KG1 (cell line): ENCODE results near the gene HHIPL1.
"Not testable (repeated sequence)": the region's sequence is repeated elsewhere in the genome, so short reads cannot be mapped to it uniquely, and the experiment has no call there.

Experiments used
- DNase-seq: peaks from one replicate; lab custom pipeline; 2025; lab: John Stamatoyannopoulos, UW

Gene HHIPL1

DNA sequence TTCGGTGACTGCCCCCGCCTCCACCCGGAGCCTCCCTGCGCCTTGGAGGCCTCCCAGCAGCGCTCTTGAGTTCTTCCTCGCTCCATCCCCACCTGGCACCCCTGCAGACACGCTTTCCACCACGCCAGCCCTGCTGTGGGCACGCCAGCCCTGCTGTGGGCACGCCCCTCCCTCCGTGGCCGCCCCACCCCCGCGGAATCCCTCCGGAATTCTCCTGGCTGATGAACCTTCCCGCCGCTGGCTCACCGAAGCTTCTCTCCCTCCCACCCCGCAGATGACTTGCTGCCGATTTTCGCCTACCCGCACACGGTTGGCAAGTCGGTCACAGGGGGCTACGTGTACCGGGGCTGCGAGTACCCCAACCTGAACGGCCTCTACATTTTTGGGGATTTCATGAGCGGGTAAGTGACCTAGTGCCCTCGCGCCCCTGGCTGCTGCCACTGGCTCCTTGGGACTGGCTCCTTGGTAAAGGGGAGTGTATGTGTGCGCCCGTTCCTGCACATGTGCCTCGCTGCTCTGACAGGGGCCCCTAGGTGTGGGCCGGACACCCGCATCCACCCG is 15.2 kb downstream of the HHIPL1 start:
- no peak for DNase-seq

DNA sequence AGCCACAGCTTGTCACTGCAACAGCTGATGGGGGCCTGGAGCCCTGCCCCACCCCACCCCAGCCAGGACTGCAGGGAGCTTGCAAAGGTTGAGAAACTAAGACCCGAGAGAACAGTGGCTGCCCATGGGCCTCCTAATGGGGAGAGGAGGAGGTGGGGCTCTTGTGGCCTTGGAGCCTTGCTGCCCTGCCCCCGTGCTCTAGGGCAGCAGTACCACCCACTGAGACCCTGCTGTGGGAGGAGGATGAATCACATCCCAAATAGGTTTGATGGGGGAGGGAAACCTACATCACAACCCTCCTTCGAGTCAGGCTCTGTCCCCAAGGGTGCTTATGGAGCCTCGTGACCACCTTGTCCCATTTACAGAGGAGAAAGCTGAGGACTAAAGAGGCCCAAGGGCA is 15.9 kb downstream of the HHIPL1 start:
- no peak for DNase-seq

DNA sequence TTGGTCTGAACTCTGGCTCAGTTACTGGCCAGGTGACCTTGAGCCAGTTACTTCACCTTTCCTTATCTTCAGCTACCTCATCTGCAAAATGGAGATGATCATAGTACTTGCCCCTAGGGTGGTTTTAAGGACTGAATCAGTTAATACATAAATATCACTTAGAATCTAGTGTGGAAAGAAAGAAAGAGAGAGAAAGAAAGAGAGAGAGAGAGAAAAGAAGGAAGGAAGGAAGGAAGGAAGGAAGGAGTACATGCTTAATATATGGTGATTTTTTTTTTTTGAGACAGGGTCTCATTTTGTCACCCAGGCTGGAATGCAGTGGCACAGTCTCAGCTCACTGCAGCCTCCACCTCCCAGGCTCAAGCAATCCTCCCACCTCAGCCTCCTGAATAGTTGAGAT is 16.3 kb downstream of the HHIPL1 start:
- DNase-seq, result not testable (repeated sequence)

DNA sequence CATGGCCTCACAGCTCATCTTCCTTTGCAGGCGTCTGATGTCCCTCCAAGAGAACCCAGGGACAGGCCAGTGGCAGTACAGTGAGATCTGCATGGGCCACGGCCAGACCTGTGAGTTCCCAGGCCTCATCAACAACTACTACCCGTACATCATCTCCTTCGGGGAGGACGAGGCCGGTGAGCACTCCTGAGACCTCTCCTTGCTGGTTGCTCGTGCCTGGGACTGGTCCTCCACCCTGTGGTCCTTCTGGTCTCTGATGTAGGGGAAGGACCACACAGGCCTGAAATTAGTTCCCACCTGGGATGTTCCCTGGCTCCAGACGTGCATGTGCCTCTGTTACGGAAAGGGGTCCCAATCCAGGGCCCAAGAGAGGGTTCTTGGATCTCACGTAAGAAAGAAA is 17.9 kb downstream of the HHIPL1 start:
- DNase-seq, result no peak

DNA sequence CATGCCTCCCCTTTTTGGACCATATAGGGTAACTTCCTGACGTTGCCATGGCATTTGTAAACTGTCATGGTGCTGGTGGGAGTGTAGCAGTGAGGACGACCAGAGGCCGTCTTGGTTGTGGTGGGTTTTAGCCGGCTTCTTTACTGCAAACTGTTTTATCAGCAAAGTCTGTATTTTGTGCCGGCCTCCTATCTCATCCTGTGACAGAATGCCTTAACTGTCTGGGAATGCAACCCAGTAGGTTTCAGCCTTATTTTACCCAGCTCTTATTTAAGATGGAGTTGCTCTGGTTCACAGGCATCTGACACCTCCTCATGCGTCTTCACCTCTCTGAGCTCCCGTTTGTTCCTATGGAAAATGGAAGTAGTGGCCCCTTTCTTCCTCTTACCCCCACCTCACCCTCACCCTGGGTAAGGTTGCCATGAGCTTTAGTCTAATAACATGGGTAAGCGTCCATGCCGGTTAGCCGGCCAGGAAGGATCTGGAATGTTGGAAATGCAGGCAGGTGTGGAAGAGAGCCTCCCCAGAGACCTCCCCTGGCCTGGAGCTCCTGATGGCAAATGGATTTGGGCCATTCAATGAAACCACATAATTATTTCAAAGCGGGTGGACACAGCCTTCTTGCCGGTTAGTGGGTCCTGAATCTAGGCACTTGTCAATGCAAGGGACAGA is 18.6 kb downstream of the HHIPL1 start:
- DNase-seq, result no peak

DNA sequence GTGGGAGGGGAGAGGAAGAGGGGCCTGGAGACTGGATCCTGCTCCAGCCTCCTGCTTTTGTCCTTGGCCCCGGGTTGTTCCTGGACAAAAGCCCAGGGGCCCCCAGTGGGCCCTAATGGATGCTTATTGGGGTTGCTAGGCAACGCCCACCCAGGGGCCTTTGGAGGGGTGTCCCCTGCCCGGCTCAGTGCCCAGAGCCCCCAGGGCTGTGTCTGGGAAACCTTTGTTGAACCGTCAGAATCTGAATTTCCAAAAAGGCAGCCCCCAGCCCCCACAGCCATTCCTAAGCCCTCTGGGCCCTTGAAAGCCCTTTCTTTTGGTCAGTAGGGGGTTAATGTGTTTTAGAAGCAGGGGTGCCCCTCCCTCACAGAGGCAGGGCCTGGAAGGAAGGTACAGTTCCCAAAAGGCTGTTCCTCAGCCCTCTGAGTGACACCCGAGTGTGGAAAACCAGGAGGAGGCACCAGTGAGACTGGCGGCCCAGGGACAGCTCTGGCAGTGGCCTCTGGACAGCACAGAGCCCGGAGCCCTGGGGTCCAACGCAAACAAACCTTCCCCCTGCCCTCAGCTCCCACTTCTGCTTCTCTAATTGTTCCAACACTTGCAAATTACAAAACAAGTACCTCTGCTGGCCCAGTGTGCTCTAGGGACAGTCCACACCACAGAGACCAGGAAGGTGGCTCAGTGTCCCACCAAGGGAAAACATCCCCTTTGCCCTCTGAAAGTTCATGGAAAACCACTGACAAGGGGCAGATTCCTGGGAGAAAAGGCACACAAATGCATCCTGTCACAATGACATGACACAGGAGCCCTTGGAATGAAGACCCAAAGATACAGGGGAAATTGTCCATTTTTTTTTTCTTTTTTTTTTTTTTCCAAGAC is 19.4 kb downstream of the HHIPL1 start:
- no peak for DNase-seq

DNA sequence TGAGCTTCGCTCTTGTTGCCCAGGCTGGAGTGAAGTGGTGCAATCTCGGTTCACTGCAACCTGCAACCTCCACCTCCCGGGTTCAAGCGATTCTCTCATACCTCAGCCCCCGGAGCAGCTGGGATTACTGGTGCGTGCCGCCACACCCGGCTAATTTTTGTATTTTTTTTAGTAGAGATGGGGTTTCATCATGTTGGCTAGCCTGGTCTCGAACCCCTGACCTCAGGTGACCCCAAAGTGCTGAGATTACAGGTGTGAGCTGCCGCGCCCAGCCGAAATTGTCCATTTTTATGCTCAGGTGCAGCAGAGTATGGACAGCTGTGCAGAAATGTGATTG is 20.0 kb downstream of the HHIPL1 start:
- DNase-seq, result no peak

DNA sequence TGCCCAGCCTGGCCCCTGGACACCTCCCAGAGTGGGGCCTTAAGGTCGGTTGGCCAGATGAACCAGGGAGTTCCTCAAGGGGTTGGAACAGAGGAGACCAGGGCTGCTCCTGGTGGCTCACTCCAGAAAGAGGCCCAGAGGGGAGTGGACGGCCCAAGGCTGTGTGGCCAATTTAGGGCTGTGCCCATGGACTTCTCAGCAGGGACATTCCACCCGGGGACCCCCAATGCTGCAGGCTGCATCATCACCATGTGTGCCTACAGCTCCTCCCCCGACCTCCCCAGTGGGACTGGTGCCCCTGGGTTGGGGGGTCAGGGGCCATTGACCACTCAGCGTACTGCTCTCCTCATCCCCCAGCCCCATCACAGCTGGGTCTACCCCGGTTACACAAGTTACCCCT is 21.6 kb downstream of the HHIPL1 start:
- no peak for DNase-seq

DNA sequence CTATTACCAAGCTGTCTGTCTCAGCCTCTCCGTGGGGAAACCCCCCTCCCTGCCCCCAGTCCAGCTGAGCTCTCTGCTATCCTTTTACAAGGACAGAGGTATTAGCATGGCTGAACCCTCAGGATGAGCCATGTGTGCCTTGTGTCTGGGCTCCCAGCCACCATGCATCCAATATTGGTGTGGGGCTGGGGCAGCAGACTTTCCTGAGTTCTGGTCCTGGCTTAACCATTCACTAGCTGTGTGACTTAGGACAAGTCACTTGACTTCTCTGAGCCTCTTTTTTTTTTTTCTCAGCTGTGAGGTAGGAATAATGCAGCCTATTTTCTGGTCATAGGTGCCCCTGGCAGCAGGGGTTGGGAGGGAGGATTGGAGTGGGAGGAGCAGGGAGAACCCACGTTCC is 22.1 kb downstream of the HHIPL1 start:
- DNase-seq, result no peak

DNA sequence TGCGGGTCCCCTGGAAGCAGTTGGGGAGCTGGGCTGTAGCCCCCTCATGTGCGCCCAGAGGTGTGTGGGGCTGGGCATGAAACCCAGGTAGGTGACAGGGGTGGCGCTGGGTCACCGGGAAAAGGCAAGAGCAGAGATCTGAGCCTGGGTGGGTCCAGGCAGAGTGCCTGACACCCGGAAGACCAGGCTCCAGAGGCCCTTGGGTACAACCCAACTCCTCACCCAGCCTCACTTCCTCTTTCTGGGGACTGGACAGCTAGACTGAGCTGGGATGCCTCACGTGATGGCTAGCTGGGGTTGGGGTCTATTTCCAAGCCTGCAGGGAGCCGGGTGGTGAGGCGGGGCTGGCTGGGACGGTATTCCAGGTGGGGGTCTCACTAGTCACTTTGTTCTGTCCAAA is 22.9 kb downstream of the HHIPL1 start:
- DNase-seq, result no peak

DNA sequence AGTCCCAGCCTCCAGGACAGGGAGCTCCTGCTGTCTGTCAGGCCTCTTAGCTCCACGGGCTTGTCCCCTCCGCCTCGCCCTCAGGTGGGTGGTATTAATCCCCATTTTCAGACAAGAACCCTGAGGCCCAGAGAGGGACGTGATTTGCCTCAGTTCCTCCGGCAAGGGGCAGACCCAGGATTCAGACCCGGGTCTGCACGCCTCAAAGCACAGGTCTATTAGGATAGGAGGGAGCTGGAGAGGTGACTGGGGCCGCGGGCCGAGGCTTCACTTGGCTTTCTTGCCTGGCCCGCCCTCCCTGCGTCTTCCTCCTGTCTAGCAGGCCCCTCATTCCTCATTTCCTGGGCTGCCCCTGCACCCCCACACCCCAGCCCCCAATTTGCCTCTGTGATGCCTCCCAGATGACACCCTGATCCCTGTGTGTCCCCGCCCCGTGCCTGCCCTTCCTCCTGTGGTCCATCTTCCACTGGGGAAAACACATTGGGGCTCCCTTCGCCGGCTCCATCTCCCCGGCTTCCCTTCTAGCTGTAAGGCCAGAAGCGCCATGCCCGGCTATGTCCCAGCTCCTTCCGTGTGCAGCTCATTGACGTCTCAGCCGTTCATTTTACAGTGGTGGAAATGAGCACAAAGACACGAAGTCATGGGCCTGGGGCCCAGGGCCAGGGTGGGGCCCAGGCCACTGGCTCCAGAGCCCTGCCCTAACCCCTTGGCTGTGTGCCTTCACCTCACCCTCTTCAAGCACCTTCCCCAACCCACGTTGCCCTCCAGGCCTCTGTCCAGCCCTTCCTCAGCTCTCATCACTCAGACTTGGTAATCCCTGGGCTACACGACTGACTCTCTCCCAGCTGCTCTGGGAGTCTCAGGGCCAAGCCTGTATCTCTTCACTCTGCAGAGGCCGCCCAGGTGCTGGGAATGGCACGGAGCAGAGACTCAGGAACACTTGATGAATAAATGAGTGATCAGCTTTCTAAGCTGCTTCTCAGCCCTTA is 23.7 kb downstream of the HHIPL1 start:
- DNase-seq, result no peak

DNA sequence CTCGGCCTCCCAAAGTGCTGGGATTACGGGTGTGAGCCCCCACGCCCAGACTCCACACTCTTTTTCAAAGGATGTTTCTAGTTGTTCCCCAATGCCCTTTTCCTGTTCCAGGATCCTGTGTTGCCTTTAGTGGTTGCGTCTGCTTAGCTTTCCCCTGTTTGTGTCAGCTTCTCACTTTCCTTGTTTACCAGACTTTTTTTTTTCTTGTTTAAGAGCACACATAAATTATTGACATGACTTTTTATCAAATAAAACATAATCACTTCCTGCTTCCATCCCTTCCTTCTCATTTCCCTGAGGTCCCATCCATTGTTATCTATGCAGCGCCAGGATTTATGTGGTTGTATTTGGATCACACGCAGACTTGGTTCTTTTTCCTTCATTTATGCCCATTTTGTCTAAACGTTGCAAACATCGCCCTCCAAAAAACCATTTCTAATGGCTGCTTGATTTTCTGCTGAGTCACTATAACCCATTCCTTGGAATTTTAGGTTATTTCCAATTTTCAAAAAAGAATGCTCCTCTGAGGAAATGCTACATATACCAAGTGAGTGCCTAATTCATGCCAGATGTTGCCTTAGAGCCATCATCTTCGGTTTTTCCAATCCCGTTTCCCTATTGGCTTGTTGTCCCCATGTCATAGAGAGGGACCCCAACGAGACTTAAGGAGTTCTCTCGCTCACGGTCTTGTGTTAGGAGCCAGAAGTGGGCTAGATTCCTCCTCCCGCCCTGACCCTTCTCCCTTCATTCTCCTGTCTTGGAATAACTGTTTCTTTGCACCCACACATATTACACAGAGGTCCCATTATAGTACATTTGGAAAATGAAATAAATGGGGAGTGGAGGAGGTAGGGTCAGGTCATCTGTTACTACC is 25.7 kb downstream of the HHIPL1 start:
- DNase-seq, result no peak

DNA sequence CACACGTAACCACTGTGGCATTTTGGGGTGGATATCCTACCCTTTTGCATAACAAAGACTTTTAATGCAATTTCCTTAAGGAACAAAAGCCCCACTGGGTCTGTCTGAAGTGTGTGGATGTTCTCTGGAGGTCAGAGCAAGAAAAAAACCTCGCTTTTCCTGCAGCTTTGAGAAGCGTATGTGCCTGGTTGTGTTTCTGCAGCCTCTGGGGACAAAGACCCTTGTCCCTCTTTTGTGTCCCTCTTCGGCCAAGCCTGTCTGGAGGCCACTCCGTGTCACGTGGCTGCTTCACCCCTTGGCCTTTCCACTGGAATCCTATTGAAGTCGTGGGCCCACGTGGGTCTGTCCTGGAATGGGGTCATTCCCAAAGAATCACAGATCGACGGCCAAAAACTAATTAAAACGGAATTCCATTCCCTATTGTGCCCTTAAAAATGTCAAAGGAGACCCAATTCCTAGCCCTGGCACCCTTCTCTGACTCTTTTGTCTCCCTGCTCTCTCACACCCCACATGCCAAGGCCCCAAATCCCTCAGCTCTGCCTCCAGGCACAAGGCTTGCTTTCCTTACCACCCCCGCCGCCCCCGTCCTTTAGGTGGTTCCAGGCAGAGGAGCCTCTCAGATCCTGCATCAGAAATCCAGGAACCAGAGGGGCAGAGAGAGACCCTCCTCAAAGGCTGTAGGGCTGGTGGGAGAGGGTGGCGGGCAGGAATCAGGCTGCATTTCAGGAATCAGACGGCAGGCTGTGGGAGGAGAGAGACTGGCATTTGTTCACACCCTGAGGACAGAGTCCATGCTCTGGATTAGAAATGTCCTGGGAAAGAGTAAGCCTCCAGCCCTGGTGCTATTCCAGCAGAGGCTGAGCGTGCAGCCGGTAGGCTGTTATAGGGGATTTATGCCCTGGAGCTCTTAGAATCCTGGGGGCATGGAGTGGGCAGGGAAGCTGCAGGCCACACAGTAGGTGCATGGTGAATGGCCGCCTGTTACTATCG is 26.6 kb downstream of the HHIPL1 start:
- no peak for DNase-seq

DNA sequence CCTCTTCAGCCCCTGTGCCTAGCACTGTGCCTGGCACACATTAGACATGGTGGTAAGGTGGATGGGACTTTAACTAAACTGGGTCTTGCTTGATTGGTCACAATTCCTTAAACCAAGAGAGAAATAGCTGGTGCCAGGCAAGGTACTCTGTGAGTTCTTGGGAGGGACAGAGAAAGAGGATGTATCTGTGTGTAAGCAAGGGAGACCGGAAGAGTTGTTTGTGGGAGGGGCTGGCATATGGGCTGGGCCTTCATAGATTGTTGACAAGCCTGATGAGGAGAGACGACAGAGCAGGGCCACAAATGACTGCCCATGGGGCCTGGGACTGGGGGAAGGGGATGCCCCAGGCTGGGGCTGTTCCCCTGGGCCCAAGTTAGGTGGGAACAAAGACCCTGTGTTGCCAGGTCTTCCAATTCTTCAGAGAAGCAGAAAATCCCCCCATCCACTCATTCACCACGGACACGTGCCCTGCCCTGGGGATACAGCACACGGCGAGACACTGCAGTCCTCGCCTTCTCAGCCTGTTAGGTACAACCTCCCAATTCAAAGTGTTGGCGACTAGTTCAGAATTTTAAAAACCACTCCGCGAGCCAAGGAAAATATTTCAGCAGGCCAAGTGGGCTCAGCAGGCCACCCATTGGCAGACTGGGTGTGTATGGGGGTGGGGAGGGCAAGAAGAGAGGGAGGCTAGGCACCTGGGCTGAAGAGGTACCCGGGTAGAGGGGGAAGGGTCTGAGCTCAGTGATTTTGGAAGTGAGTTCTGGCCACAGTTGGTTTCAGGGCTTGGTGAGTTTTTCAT is 27.8 kb downstream of the HHIPL1 start:
- DNase-seq, result no peak

DNA sequence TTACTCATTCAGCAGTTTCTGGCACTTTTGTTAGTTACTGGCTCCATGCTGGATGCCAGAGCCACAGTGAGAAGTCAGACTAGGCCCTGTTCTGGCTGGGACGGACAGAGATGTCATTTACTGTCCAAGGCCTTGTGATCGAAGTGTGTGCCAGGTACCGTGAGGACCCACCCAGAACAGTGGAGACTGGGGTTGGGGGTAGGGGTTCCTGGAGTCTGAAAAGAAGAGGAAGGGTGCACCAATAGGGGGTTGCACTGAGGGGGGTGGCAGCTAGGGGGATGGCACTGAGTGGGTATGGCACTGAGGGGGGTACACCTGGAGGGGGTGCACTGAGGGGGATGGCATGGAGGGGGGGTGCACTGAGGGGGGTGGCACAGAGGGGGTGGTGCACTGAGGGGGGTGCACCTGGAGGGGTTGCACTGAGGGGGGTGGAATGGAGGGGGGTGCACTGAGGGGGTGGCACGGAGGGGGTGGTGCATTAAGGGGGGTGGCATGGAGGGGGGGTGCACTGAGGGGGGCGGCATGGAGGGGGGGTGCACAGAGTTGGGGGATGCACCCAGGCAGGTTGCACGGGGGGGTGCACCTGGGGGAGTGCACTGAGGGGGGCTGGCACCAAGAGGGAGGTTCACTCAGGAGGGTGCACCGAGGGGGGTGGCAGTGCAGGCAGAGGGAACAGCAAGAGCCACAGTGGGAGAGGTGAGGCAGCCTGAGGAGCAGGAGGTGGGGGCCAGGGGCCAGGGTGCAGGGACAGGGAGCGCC is 28.6 kb downstream of the HHIPL1 start:
- DNase-seq, result no peak

DNA sequence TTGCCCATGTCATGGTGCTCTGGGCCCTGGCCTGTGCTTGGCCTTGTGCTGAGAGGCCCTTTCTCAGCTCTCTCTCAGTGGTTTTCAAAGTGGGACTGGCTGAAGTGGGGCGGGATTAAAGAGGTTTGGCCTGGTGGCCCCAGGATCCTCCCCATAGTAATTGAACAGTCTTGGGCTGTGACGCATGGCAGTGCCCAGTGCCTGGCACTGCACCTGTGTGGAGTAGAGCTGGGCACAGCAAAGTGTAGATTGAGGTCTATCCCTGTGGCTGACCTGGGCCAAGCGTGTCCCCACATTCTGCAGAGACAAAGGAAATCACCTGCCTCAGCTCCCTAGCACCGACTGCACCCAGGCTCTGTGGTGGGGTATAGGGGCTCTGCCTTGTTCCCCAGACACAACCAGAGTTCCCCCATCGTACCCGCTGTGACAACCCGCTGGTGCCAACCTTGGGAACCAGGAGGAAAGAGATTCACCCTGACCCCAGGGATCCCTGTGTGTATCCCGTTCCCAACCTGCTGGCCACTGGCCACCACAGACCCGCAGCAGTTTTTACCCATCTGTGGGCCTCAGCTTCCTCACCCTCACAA is 29.2 kb downstream of the HHIPL1 start:
- no peak for DNase-seq

DNA sequence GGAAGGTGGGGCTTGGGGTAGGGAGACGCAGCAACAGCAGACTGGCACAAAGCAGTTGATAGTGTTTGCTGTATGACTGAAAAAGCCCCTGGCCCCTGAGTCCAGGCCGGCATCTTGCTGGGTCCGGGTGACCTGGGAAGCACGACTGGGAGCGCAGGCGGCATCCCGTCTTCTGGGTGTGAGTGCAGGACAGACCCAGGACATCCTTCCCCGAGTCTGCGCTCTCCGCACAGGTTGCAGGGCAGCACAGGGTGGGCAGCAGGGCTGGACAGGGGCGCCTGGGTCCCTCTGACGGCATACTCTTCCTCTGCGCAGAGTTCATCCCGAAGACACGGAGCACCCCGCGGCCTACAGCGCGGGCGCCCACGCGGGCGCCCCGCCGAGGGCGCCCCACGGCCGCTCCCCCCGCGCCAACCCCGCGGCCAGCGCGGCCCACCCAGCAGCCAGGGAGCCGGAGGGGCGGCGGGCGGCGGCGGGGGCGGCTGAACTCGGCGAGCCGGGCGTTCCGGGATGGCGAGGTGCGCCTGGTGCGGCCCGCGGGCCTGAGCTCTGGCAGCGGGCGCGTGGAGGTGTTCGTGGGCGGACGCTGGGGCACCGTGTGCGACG is 29.9 kb downstream of the HHIPL1 start:
- DNase-seq, result no peak
